BJ (cell line): ENCODE results near the gene TTC13. TPM values are rescaled to one million over a fixed set of nuclear protein-coding genes. Genes with fewer than 3 reads are reported as not detected.

Source experiments
- CTCF ChIA-PET: fragments of 350-600 bp; formaldehyde crosslinking; extraction: SDS; loops from one replicate; lab custom pipeline; 2021; ENCODE audit warnings: antibody characterized with exemption, inconsistent platforms; lab: Yijun Ruan, JAX
- POLR2A ChIA-PET: fragments of 300-600 bp; sonication (Branson Sonifier 250); formaldehyde crosslinking; extraction: SDS; loops from one replicate; lab custom pipeline; 2021; ENCODE audit warnings: antibody characterized with exemption; lab: Charles Lee
- DNase-seq: peaks from one replicate; pipeline ENCODE4 v3.0.0-alpha.2; 2011; ENCODE audit warnings: low read depth
- H3K27me3 ChIP-seq: 2 replicates; pipeline ENCODE4 v1.6.0; 2011; ENCODE audit warnings: low read length; ENCODE audit not compliant: control insufficient read depth, insufficient read depth
- H3K36me3 ChIP-seq: 2 replicates; pipeline ENCODE4 v1.5.1; 2011; ENCODE audit warnings: low read length; ENCODE audit not compliant: control insufficient read depth, insufficient read depth
- H3K4me3 ChIP-seq: 2 replicates; pipeline ENCODE4 v1.5.1; 2011; ENCODE audit warnings: low read depth, mild to moderate bottlenecking, control low read depth, low read length
- polyA plus RNA-seq: library from polyadenylated mRNA; depleted of rRNA; stranded (reverse); fragments of >200 nt; gene quantifications from 2 replicates; pipeline ENCODE4 v1.2.3, GENCODE V29; 2011
- TF ChIP-seq, protein P1 (sequence below): IDR thresholded peaks from 2 replicates; pipeline ENCODE4 v1.5.1; 2011; ENCODE audit warnings: low read depth, mild to moderate bottlenecking, control low read depth, inconsistent platforms, low read length, moderate library complexity; ENCODE audit not compliant: insufficient read depth

The TTC13 gene
- polyA plus RNA-seq, 1 experiment, result 7.4 TPM

- H3K27me3 ChIP-seq, result no peaks in the 10 kb centered on the region
- H3K36me3 ChIP-seq, result no peaks in the 10 kb centered on the region
- CTCF ChIA-PET, result no interaction called here
- no peak for DNase-seq
- no peak overlapping the region for H3K4me3 ChIP-seq
- POLR2A ChIA-PET, result no interaction called here
- TF ChIP-seq, protein P1, sequence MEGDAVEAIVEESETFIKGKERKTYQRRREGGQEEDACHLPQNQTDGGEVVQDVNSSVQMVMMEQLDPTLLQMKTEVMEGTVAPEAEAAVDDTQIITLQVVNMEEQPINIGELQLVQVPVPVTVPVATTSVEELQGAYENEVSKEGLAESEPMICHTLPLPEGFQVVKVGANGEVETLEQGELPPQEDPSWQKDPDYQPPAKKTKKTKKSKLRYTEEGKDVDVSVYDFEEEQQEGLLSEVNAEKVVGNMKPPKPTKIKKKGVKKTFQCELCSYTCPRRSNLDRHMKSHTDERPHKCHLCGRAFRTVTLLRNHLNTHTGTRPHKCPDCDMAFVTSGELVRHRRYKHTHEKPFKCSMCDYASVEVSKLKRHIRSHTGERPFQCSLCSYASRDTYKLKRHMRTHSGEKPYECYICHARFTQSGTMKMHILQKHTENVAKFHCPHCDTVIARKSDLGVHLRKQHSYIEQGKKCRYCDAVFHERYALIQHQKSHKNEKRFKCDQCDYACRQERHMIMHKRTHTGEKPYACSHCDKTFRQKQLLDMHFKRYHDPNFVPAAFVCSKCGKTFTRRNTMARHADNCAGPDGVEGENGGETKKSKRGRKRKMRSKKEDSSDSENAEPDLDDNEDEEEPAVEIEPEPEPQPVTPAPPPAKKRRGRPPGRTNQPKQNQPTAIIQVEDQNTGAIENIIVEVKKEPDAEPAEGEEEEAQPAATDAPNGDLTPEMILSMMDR, result no peak
Observed at GRCh38 chr1:230930986-230931385, 47.7 kb downstream of the TTC13 start.

DNA sequence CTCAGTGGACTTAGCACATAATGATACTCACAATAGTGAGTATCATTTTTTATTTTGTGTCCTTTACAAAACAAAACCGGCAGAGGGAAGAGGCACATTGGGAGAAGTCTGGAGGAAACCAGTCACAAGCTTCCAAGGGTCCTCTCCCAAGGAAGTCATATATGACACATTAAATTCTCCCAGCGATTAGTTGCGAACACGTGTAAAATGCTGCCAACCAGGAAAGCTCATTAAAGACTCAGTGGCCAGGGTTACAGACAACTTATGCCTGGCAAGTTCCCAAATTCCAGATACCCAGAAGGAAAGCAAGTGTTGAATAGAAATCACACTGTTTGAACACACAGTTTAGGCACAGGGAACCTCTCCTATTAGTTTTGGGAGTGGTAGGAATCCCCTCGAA, 52.5 kb downstream of the TTC13 start:
- H3K4me3 ChIP-seq, result no peak overlapping the region
- DNase-seq, result no peak
- TF ChIP-seq, protein P1, result no peak
- no peaks in the 10 kb centered on the region for H3K27me3 ChIP-seq
- ChIA-PET POLR2A (no interaction called here), CTCF (interaction anchor here (0.7 to 2.4 kb wide), 2 partner anchors 9 to 285 kb away, joined by 3 to 8 read pairs; no protein-coding TSS in a partner anchor)
- H3K36me3 ChIP-seq, result 0 out of 2 replicates have a peak, but pooled peaks cover 2% of the 10 kb centered on the region

GRCh38 chr1:230925608-230926007, 53.1 kb downstream of the TTC13 start:
- POLR2A ChIA-PET, result no interaction called here

DNA sequence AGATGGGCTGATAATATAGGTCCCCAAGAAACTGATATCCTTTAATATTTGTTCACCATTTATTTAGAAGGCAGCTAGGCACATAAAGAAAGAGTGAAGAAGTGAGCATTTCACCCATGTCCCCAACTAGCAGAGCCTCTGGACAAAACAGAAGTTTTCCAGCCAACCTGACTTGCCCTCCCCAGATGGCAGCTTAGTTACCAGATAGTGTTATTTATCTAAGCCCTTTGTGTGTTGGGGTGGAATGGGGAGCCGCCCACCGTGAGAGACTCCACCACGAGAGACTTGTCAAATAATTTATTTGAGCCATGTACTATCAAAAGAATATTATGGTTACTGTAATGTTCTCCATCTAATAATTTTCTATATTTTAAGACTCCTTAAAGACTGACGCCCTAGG, 55.5 kb downstream of the TTC13 start:
- H3K36me3 ChIP-seq, result 0 out of 2 replicates have a peak, but pooled peaks cover 2% of the 10 kb centered on the region
- TF ChIP-seq, protein P1, result no peak
- H3K4me3 ChIP-seq, result no peak overlapping the region
- no peaks in the 10 kb centered on the region for H3K27me3 ChIP-seq
- ChIA-PET POLR2A (no interaction called here), CTCF (interaction anchor here (0.5 to 11.2 kb wide), 7 partner anchors 11 to 315 kb away, joined by 3 to 157 read pairs (median 3); no protein-coding TSS in a partner anchor)
- DNase-seq, result no peak

More at GRCh38 chr1:230925608-230926007, 53.1 kb downstream of the TTC13 start:
- TF ChIP-seq, protein P1, result no peak
- DNase-seq, result no peak
- no peaks in the 10 kb centered on the region for H3K27me3 ChIP-seq
- CTCF ChIA-PET, result interaction anchor here (0.5 to 2.4 kb wide), 3 partner anchors 13 to 286 kb away, joined by 4 to 8 read pairs (median 4); no protein-coding TSS in a partner anchor
- H3K4me3 ChIP-seq, result no peak overlapping the region
- H3K36me3 ChIP-seq, result 0 out of 2 replicates have a peak, but pooled peaks cover 2% of the 10 kb centered on the region

GRCh38 chr1:230922620-230923019, 56.0 kb downstream of the TTC13 start:
- CTCF ChIA-PET, result interaction anchor here (0.9 to 11.2 kb wide), 8 partner anchors 11 to 316 kb away, joined by 3 to 157 read pairs (median 3); no protein-coding TSS in a partner anchor
- TF ChIP-seq, protein P1, result peak; percentile 18; the same call in 1 of the 2 replicates
- no peak for DNase-seq

More at GRCh38 chr1:230922620-230923019, 56.0 kb downstream of the TTC13 start:
- POLR2A ChIA-PET, result no interaction called here
- 0 out of 2 replicates have a peak, but pooled peaks cover 2% of the 10 kb centered on the region for H3K36me3 ChIP-seq
- H3K27me3 ChIP-seq, result no peaks in the 10 kb centered on the region
- H3K4me3 ChIP-seq, result no peak overlapping the region
